ENCODE measurements around the gene EML6. TPM values are rescaled to one million over a fixed set of nuclear protein-coding genes. Genes with fewer than 3 reads are reported as not detected.

Gene EML6
- total RNA-seq, 1 experiment from 2014 or later, result 6.6 TPM

DNA sequence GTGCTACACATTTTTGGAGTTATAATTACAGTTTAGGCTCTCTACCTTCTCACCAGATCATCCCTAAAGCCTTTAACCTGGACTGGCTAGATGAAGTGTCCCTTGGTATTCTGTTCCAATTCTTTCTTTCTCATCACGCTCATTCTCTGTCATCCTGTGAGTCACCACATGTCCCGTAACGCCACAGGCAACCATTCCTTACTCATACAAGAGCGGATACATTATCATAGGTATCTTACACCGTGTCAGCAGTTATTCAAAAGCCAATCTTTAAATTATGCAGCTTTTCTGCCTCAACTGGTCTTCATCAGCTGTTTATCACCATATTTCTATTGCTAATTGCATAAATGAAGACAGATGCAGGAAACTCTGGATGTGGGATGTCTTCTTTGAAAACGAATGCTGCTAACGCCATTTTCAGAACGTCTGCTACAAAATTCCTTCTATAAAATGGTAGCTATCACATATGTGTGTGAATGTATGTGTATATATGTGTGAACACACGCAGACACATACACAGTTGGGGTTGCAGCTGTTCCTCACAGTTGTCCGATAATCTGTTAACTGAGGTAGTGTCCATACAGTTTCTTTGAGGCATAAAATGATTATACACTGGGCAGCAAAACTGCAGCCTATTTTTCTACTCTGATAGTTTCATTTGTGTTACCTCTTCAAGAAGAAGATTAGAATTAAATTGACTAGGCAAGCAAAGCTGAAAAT, 47.9 kb downstream of the EML6 start (continued):
- TF ChIP-seq TCF7L2 (IDR thresholded peaks at IDR 0.05; ENCODE audit: borderline replicate concordance, extremely low read depth, insufficient read depth, insufficient read length) (no peak), POLR2AphosphoS5 (IDR thresholded peaks at IDR 0.05; ENCODE audit: low read depth, low read length) (peak; percentile 45; the same call in 1 of the 2 replicates), CBX3 (IDR thresholded peaks at IDR 0.05; ENCODE audit: low read depth) (peak; percentile 88), YY1 (IDR thresholded peaks at IDR 0.05; ENCODE audit: extremely low read depth, insufficient replicate concordance, low read depth, low read length) (peak; percentile 62)

DNA sequence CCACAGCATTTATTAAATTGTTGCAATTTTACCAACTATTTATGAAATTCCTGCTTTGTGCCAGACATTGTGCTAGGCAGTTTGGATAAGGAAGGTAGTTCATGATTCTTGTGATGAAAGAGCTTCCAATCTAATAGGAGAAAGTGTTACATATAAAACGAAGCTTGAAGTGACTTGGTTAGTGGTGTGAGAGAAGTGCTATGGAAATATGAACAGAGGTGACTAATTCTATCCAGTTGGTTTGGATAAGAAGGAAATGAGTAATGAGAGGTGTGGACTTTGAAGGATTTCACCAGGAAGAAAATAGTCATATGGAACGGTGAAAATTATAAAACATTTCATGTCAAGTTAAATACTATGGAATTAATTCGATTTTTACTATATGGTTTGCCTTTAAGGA, 48.6 kb downstream of the EML6 start:
- peaks cover 0 to 52% of the 10 kb centered on the region in 2 experiments; a peak in 2 of 4 replicates for H3K4me1 ChIP-seq (ENCODE audit: control insufficient read depth in 1 of 2, insufficient read depth in 2 of 2, low read length in 2 of 2)
- H3K9me3 ChIP-seq (ENCODE audit: control insufficient read depth in 1 of 2, insufficient read depth in 1 of 2, low read depth in 1 of 2, low read length in 2 of 2), result peaks cover 4 to 14% of the 10 kb centered on the region in 2 experiments; a peak in 2 of 4 replicates
- H3K79me2 ChIP-seq (ENCODE audit: insufficient read depth, low read length), result no peaks in the 10 kb centered on the region
- H4K20me1 ChIP-seq (ENCODE audit: insufficient read depth), result no peaks in the 10 kb centered on the region
- no peak for ATAC-seq
- no peak overlapping the region for H3K27ac ChIP-seq (ENCODE audit: low read depth, low read length)
- H3K9ac ChIP-seq (ENCODE audit: low read length), result peak overlapping the region; percentile 48
- H3K36me3 ChIP-seq (ENCODE audit: control insufficient read depth in 1 of 2, insufficient read depth in 2 of 2, low read length in 2 of 2), result no peaks in the 10 kb centered on the region
- TF ChIP-seq POLR2AphosphoS5 (IDR thresholded peaks at IDR 0.05; ENCODE audit: low read depth, low read length), result peak; percentile 38; the same call in 1 of the 2 replicates
- peak; percentile 12 for TF ChIP-seq TCF7L2 (IDR thresholded peaks at IDR 0.05; ENCODE audit: borderline replicate concordance, extremely low read depth, insufficient read depth, insufficient read length)
- TF ChIP-seq, protein P1, sequence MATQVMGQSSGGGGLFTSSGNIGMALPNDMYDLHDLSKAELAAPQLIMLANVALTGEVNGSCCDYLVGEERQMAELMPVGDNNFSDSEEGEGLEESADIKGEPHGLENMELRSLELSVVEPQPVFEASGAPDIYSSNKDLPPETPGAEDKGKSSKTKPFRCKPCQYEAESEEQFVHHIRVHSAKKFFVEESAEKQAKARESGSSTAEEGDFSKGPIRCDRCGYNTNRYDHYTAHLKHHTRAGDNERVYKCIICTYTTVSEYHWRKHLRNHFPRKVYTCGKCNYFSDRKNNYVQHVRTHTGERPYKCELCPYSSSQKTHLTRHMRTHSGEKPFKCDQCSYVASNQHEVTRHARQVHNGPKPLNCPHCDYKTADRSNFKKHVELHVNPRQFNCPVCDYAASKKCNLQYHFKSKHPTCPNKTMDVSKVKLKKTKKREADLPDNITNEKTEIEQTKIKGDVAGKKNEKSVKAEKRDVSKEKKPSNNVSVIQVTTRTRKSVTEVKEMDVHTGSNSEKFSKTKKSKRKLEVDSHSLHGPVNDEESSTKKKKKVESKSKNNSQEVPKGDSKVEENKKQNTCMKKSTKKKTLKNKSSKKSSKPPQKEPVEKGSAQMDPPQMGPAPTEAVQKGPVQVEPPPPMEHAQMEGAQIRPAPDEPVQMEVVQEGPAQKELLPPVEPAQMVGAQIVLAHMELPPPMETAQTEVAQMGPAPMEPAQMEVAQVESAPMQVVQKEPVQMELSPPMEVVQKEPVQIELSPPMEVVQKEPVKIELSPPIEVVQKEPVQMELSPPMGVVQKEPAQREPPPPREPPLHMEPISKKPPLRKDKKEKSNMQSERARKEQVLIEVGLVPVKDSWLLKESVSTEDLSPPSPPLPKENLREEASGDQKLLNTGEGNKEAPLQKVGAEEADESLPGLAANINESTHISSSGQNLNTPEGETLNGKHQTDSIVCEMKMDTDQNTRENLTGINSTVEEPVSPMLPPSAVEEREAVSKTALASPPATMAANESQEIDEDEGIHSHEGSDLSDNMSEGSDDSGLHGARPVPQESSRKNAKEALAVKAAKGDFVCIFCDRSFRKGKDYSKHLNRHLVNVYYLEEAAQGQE (IDR thresholded peaks at IDR 0.05; ENCODE audit: low read depth), result no peak
- TF ChIP-seq CBX3 (IDR thresholded peaks at IDR 0.05; ENCODE audit: low read depth), result peak; percentile 88
- no peak for TF ChIP-seq EZH2phosphoT487 (IDR thresholded peaks at IDR 0.05; ENCODE audit: borderline replicate concordance)
- TF ChIP-seq FOSL1 (IDR thresholded peaks at IDR 0.05; ENCODE audit: low read depth), result peak; percentile 99
- peak; percentile 95 for TF ChIP-seq JUND (IDR thresholded peaks at IDR 0.05)
- TF ChIP-seq EGR1 (IDR thresholded peaks at IDR 0.05; ENCODE audit: low read depth), result peak; percentile 52
- TF ChIP-seq SIN3A (IDR thresholded peaks at IDR 0.05; ENCODE audit: low read depth), result peak; percentile 56; the same call in 1 of the 2 replicates
- no peak for TF ChIP-seq ELF1 (IDR thresholded peaks at IDR 0.05; ENCODE audit: borderline replicate concordance, low read depth)
- peak; percentile 93 for TF ChIP-seq SP1 (IDR thresholded peaks at IDR 0.05; ENCODE audit: low read depth)
- TF ChIP-seq, protein P2, sequence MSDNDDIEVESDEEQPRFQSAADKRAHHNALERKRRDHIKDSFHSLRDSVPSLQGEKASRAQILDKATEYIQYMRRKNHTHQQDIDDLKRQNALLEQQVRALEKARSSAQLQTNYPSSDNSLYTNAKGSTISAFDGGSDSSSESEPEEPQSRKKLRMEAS (IDR thresholded peaks at IDR 0.05), result peak; percentile 65; the same call in 1 of the 2 replicates
- TF ChIP-seq RAD21 (IDR thresholded peaks at IDR 0.05; ENCODE audit: low read depth), result peak; percentile 11; the same call in 1 of the 2 replicates
- TF ChIP-seq, protein P3, sequence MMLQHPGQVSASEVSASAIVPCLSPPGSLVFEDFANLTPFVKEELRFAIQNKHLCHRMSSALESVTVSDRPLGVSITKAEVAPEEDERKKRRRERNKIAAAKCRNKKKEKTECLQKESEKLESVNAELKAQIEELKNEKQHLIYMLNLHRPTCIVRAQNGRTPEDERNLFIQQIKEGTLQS (IDR thresholded peaks at IDR 0.05), result 0 out of 2 replicates have a peak, but pooled peaks have one; percentile 41
- TF ChIP-seq CEBPB (IDR thresholded peaks at IDR 0.05; ENCODE audit: low read depth), result peak; percentile 74
- no TSS peak for BruUV-seq (replicated peaks)
- RAD21 ChIA-PET (ENCODE audit: low non-redundant PET in 1 of 2, low total read pairs in 2 of 2, uncharacterized antibody in 2 of 2, unreplicated experiment in 2 of 2), result no interaction called here
- CTCF ChIA-PET, result interaction anchor here (1.0 kb wide), 2 partner anchors 67 to 107 kb away, joined by 3 read pairs; no protein-coding TSS in a partner anchor
- intact Hi-C loops (cut with micrococcal nuclease), result loop anchor here (5.0 kb wide), 1 partner anchor 45 kb away; no protein-coding TSS in a partner anchor
- peak overlapping the region; percentile 63 for H3K4me2 ChIP-seq (ENCODE audit: low read length)
- POLR2A ChIA-PET, result interaction anchor here (1.5 kb wide), 1 partner anchor 278 kb away, joined by 4 read pairs; the partner anchor contains the start of gene RTN4
- H3K4me3 ChIP-seq (replicated peaks in 1 of 2; ENCODE audit: low read depth in 1 of 2, low read length in 2 of 2), result peak overlapping the region in 1 of 2 experiments; percentile 27; a peak in 2 of 4 replicates
- H3K9me2 ChIP-seq (ENCODE audit: insufficient read depth), result no peaks in the 10 kb centered on the region
- peak overlapping the region; percentile 0 for H2AFZ ChIP-seq (ENCODE audit: low read depth, low read length, poor library complexity, severe bottlenecking)
- no peaks in the 10 kb centered on the region for H3K27me3 ChIP-seq (ENCODE audit: insufficient read depth, low read length)
- DNase-seq (ENCODE audit: low read depth, low spot score), result peak; percentile 59

Measured in HCT116 (cell line).